ENCODE data around the gene TMEM184C. TPM values are rescaled to one million over a fixed set of nuclear protein-coding genes. Genes with fewer than 3 reads are reported as not detected.

The TMEM184C gene
- total and polyA plus RNA-seq, 2 experiments from 2014 or later, result 15.1 to 42.2 TPM

GRCh38 chr4:147580396-147580795 is 36.8 kb upstream of the TMEM184C start:
- no peak overlapping the region for H3K4me3 ChIP-seq
- Mint-ChIP-seq H3K9me3 (peaks cover 15% of the 10 kb centered on the region), H3K36me3 (ENCODE audit: low read depth) (peaks cover 5% of the 10 kb centered on the region; the same call in 2 of the 3 replicates), H3K4me3 (no peak overlapping the region), H3K27me3 (ENCODE audit: insufficient read depth, low read depth, poor library complexity) (peaks cover 2% of the 10 kb centered on the region), H3K27ac (no peak overlapping the region), H3K4me1 (no peaks in the 10 kb centered on the region; the same call in 2 of the 3 replicates)
- no peaks in the 10 kb centered on the region for H4K20me1 ChIP-seq (replicated peaks; ENCODE audit: insufficient read depth)
- peaks cover 6% of the 10 kb centered on the region; the same call in 1 of the 2 replicates for H3K9me2 ChIP-seq (ENCODE audit: insufficient read depth)
- no peaks in the 10 kb centered on the region for H3K27me3 ChIP-seq (ENCODE audit: insufficient read depth)
- H3F3A ChIP-seq (replicated peaks; ENCODE audit: low read depth), result no peaks in the 10 kb centered on the region
- H3K36me3 ChIP-seq (ENCODE audit: insufficient read depth), result peaks cover 7% of the 10 kb centered on the region; the same call in 1 of the 2 replicates
- no peaks in the 10 kb centered on the region for H3K79me2 ChIP-seq (replicated peaks; ENCODE audit: insufficient read depth)
- H3K4me2 ChIP-seq, result no peak overlapping the region
- peak overlapping the region; percentile 56; the same call in 1 of the 2 replicates for H2AFZ ChIP-seq
- DNase-seq (ENCODE audit: low spot score) (no peak), ATAC-seq (no peak)
- no peaks in the 10 kb centered on the region for H3K4me1 ChIP-seq (ENCODE audit: insufficient read depth)
- TF ChIP-seq JUNB (IDR thresholded peaks at IDR 0.05; ENCODE audit: unreplicated experiment), result no peak
- TF ChIP-seq REST (IDR thresholded peaks at IDR 0.05; ENCODE audit: unreplicated experiment), result no peak
- no peak for TF ChIP-seq ZNF462 (CRISPR knock-in tag; IDR thresholded peaks at IDR 0.05)
- no peak for TF ChIP-seq EZH2phosphoT487 (IDR thresholded peaks at IDR 0.05; ENCODE audit: unreplicated experiment)
- TF ChIP-seq POLR2AphosphoS5 (IDR thresholded peaks at IDR 0.05; ENCODE audit: low read depth), result no peak
- no peak for TF ChIP-seq ZNF331 (CRISPR knock-in tag; IDR thresholded peaks at IDR 0.05; ENCODE audit: low read depth)
- TF ChIP-seq, protein P1, sequence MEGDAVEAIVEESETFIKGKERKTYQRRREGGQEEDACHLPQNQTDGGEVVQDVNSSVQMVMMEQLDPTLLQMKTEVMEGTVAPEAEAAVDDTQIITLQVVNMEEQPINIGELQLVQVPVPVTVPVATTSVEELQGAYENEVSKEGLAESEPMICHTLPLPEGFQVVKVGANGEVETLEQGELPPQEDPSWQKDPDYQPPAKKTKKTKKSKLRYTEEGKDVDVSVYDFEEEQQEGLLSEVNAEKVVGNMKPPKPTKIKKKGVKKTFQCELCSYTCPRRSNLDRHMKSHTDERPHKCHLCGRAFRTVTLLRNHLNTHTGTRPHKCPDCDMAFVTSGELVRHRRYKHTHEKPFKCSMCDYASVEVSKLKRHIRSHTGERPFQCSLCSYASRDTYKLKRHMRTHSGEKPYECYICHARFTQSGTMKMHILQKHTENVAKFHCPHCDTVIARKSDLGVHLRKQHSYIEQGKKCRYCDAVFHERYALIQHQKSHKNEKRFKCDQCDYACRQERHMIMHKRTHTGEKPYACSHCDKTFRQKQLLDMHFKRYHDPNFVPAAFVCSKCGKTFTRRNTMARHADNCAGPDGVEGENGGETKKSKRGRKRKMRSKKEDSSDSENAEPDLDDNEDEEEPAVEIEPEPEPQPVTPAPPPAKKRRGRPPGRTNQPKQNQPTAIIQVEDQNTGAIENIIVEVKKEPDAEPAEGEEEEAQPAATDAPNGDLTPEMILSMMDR (conservative IDR thresholded peaks at IDR 0.05; ENCODE audit: low read depth in 2 of 2), result no peak
- TF ChIP-seq, protein P2, sequence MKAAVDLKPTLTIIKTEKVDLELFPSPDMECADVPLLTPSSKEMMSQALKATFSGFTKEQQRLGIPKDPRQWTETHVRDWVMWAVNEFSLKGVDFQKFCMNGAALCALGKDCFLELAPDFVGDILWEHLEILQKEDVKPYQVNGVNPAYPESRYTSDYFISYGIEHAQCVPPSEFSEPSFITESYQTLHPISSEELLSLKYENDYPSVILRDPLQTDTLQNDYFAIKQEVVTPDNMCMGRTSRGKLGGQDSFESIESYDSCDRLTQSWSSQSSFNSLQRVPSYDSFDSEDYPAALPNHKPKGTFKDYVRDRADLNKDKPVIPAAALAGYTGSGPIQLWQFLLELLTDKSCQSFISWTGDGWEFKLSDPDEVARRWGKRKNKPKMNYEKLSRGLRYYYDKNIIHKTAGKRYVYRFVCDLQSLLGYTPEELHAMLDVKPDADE (IDR thresholded peaks at IDR 0.05), result no peak
- no peak for TF ChIP-seq EZH2 (IDR thresholded peaks at IDR 0.05; ENCODE audit: low read depth, unreplicated experiment)
- no peak for TF ChIP-seq STAT1 (IDR thresholded peaks at IDR 0.05; ENCODE audit: unreplicated experiment)
- TF ChIP-seq CREB1 (CRISPR knock-in tag; IDR thresholded peaks at IDR 0.05; ENCODE audit: low read depth), result no peak
- TF ChIP-seq NANOG (IDR thresholded peaks at IDR 0.05; ENCODE audit: borderline replicate concordance), result no peak
- no peak for TF ChIP-seq ZNF114 (CRISPR knock-in tag; IDR thresholded peaks at IDR 0.05)
- H3K27ac ChIP-seq (ENCODE audit: low read depth), result no peak overlapping the region
